GM19035 (cell line): Measurements from ENCODE around the gene LRRC8B.
"Not testable (repeated sequence)": the region's sequence is repeated elsewhere in the genome, so short reads cannot be mapped to it uniquely, and the experiment has no call there.

Experiments
- ATAC-seq: cut with Tn5 transposase; IDR thresholded peaks from one replicate; pipeline ENCODE4 v1.9.1; 2021; ENCODE audit not compliant: unreplicated experiment

Gene LRRC8B

DNA sequence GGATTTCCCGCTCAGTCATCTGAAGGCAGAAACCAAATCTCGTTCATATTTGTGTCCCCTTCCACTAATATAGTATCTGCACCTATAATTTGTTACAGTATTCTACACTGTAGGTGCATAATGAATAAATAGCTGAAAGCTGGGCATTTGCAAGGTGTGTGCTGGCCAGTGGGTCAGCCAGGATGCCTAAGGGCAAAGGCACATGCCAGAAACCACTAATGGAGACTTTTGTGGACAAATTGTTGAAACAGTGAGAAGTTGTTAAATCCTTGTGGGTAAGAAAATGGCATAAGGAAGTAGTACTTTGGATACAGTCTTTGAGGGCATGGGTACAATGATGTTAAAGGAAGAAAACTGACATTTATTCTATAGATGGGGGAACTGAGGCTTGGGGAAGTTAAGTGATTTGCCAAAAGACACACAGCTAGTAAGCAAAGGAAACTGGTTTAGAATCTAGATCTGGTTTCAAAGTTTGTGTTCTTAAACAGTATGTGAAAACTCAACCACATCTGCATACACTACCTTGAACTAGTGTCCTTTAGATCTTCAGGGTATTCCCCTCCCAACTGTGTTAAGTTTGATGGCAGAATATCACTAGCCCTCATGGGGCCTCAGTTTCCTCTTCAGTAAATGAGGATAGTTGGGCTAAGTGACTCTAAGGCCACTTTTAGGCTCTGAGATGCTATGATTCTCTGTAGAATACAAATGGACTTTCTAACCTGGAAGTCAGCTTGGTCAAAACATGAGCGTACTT, 81.8 kb downstream of the LRRC8B start:
- ATAC-seq = no peak

DNA sequence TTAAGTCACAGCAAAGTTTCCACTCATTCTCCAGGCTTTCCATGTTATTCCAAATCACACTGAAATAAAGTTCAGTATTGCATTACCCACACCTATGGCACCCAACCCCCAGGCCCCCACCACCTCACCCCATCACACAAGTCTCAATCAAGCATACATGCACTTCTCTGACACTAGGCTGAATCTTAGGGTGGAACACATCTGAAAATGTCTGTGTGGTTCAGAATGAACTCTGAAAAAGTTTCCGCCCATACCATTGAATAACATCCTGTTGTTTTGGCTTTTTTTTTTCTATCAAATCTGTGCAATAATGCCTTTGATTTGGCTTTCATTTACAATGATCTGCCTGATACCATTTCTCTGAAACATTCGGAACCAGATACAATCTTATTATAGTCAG, 82.5 kb downstream of the LRRC8B start:
- no peak for ATAC-seq

DNA sequence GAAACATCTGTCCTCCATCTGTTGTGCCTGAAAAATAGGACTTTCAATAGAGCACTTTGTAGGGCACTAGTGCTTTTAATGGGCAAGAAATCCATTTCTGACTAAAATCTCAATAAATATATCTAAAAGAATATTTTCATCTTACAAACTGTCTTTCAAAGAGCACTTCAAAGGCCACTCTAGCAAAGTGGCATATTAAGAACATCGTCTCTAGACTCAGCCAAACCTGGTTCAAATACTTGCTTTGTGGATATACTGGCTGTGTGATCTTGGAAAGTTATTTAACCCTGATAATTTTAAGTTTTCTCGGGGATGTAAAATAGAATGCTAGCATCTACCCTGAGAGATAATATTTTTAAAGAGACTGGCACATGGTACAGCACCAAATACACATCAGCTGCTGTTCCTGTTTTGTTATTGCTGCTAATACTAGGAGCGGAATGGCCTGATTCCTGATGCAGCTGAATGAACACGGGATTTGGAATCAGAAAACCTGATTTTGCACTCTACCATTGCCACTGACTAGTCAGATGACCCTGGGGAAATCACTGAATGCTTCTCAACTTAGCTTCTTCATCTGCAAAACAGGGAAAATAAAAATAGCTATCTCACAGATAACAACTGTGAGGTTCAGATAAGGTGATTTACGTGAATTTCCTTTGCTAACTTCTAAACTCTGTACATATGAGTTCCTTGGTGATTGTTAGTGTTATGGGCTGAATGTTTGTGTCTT, 83.1 kb downstream of the LRRC8B start:
- no peak for ATAC-seq

DNA sequence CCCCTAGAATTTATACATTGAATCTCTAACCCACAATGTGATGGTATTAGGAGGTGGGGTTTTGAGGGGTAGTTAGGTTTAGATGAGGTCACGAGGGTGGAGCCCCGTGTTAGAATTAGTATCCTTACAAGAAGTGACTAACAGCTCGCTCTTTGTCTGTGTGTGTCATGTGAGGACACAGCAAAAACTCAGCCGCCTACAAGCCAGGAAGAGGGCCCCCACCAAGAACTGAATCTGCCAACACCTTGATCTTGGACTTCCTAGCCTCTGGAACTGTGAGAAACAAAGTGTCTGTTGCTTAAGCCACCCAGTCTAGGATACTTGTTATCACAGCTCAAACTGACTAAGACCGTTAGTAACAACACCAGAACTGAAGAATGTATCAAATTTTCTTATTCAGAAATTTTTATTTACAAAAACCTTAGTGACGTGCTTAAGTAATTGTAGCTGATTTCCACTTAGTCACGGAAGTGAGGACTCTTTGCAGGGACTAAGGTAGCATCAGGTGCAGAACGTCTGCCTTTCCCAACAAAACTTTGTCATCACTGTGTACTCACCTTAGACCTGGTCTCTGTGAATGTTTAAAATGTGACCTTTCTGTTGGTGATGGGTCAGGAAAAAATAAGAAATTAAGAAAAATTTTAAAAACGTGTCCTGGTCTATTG, 83.8 kb downstream of the LRRC8B start:
- ATAC-seq = no peak

DNA sequence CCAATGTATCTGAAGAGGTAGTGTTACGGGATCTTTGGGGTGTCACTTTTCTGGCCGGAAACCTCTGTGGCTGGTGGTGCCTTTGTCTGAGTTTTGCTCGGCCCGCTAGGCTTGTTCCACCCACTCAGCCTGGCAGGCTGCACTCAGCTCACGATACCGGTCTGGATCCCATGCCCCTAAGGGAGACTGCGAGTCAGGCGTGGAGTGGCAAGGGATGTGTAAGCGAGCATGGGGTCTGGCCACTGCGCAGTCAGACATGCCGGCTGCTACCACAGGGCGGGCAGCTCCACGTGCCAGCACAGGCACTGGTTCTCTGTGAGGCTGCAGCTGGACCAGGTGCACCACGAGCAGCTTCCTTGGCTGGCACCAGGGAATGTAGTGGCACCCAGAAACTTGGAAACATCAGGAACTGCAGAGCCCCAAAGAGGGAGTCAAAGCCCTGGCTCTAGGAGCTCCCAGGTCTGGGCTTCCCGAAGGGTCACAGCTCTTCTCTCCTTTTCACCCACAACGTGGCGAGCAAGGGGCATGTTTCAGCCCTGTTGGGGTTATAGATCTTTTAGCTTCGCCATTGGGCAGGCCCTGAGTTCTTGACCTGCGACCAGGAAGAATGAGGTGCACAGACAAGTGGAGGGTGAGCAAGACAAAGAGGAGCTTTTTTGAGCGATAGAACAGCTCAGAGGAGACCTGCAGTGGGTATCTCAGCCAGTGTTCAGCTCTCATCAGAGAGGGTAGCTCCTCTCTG, 84.5 kb downstream of the LRRC8B start:
- ATAC-seq = no peak

DNA sequence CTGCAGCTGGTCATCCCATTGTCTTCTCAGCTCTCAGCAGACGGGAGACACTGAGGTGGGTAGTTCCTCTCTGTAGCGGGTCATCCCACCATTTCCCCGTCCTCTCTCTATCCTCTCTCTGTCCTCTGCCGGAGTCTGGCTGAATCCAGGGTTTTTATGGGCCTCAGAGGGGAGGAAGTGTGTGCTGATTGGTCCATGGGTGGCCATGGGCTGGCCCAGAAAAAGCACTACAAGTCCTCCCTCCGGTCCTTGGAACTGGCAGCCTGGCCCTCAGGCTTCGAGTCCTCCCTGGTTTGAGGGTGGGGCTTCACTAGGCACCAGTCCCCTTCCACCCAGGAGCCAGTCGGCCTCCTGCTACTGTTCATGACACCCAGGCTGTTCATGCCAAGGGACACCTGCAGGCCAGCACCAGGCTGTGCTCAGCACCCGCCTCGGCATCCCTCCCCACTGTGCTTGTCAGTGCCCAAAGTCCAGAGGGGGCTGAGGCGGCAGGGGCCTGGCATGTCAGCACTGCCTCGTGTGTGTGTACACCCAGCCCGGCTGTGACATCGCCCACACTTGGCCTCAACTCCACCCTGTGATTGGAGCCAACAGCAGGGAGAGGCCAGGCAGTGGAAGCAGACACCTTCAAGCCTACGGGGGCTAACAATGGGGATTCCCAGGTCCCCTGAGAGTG, 85.3 kb downstream of the LRRC8B start:
- no peak for ATAC-seq

DNA sequence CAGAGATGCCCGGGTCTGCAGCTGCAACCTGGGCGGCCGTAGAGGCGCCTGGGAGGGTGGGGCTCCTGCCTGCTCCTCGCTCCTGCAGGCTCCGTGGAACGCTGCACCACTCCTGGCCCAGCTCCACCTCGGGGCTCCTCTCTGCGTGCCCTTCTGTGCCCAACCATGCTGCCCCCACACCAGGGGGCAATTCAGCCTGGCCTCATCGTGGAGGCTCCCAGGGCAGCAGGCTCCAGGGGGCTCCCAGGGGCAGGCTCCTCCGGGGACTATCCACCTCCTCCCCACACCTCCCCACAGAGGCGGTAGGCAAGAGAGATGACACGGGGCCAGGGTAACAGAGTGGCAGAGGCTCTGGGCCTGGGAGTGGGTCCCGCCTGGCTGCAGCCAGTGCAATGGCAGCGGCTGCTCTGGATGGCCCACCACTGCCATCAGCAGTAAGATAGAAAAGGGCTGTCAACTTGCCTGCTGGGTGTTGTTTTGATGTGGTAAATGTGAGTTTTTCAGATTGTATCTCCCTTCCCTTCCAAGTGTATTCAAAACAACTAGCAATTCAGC, 85.9 kb downstream of the LRRC8B start:
- ATAC-seq = no peak

DNA sequence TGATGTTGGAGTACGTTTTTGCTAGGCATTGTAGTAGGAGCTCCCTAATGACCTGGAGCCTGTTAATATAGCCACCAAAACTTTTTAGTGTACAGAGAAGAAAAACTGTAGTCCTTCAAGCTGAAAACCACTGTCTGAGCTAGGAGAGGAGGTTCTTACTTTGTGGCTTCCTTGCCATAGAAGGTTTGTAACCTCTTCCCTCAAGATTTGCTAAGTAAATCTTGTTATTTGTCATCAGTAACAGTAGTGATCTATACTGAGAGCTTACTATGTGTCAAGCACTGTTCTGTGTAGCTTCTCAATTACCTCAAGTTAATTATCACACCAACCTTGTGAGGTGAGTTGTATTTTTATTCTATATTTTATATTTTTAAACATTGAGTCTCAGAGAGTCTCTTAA, 87.1 kb downstream of the LRRC8B start:
- peak; percentile 98 for ATAC-seq

DNA sequence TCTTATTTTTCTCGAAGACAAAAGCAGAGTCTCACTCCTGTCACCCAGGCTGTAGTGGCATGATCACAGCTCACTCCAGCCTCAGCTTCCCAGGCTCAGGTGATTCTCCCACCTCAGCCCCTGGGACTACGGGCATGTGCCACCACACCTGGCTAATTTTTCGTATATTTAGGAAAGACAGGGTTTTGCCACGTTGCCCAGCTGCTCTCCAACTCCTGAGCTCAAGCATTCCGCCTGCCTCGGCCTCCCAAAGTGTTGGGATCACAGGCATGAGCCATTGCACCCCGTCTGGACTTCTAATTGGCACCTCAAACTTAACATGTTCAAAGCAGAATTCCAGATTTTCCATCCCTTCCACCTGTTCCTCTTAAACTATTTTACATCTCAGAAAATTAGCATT, 89.3 kb downstream of the LRRC8B start:
- no peak for ATAC-seq

DNA sequence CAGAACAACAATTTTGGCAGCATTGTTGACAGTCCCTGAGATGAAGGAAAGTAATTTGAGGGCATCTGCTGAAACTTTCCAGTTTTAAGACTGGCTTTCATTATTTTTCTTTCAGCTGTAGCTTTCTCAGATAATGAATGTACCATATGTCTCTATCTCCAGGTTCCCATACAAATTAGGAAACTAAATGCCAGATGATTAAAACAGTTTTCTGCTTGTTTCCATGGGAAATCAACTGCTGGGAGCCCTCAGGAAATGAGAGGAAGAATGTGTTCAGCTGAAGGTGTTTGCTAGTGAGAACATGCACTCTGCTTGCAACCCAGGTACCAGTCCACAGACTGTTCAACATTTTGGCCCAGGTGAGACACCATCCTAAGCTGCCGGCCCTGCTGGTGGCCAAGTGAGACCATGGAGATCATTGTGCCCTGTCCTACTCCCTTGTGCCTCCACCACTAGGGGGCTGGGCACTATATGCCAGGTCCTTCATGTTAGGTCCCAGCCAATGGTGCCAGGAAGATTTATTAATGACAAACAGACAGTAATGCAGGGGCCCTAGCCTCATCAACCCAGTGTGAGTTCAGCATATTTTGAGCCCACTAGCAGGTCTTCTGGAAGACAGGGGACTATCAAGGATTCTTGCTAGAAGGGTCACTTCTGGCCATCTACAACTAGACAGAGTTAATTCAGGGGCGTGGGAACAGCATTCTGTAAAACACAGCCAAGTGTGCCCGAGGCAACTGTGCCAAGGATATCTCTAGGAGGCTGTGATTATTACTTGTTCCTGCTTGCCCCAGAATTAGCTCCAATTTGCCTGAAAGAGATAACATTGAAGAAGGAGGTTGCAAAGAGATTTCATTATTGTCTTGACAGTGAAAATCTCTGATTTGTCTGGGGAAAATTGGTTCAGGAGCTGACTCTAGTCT, 91.3 kb downstream of the LRRC8B start:
- no peak for ATAC-seq

DNA sequence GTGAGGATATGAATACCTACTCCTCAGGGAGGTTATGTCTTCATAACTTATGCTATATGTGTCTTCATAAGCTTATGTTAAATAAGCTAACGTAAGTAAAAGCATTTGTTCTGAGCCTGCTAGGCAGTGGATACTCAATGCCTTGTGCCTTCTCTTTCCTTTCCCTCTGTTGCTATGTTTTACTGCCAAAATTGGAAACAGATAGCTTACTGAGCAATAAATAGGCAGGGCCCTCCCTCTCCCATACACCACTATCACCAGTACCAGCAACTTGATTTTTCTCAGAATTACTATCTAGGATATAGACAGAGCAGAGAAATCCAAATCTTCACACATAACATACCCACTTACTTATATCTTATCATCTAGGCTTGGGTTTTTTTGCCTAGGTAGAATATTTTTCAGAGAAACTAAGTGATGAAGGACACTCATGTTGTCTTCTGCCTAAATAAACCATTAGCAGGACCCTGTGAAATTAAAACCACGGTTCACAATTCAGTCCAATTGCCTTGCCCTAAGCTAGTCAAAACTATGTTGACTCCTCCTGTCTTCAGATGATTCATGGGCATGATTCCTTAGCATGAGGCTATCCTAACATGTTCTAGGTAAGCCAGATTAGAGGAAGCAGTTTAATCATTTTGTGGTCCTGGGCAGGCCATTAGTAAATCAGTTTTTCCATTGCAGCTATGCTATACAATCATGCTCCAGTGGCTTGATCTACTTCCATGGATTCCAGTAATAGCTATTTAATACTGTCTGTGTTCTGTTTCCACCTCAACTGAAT, 92.4 kb downstream of the LRRC8B start:
- no peak for ATAC-seq

DNA sequence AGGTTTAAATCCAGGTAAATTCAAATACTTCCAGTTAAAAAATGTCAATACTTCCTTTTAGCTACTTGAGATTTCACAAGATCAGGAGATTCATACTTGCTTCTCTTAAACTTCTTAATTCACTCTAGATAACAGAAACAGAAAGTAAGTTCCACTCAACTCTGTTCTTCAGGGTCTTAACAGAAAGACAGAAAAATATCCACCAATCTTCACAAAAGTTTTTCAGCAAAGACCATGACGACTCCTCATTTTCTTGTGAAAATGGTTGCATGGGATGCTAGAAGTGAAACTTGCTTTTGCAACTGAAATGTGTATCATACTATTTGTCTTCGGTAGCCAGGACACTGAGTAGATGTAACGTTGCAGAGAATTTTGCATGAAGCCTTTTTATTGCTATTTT, 96.0 kb downstream of the LRRC8B start:
- ATAC-seq = no peak

DNA sequence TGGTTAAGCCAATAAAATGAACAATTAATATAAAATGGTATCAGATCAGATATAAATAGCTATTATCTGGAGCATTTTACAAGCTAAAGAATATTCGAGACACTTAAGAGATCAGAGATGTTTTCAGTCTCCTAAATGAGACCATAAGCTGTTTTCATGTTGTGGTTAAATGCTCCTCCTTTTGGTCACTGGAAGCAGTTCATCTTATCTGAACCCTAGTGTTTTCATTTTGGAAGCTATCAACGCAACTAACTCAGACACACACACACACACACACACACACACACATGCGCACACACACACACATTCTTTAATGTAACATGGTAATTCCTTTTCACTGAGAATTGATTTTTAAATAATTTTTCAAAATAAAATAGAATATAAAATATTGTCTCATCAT, 98.3 kb downstream of the LRRC8B start:
- no peak for ATAC-seq

DNA sequence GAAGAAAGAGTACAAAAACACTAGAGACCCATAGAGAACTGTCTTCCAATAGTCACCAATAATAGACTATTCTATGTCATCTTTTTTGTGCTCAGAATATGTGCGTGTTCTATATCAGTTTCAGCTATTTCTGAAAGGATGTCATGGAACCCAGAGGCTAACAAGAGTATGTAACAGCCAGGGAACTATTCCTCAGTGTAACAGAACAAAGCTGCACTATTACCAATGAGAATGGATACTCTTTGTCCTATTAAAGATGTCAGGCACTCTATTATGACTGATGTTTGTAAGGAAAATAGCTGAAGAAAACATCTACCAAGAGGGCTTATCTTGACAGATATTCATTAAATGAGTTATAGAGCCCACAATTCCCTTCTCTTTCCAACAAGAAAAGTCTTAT, 99.7 kb downstream of the LRRC8B start:
- no peak for ATAC-seq

DNA sequence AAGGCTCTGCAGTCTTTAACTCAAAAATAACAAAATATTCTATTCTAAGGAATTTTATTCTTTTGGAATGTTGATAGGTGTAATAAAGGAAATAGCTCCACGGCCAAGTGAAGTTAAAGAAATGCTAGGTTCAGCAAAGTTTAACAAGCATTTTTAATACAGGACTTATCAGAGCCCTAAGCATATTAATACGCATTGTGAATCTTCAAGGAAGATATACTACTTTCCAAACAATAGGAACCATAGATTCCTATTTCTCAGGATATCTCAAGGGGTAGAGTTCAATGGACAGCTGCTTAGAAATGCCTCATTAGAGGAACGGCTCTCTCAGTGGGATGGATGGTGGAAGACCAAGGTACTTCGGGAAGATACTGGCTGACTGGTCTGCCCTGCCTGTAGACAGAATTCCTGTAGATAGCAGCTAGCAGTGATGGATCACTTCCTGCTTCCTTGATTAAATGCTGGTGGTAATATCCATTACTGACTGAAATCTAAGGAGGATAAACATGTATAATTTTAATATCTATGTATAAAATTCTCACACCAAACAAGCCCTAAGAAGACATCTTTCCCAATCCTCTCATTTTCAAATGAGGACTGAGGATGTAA, 100.2 kb downstream of the LRRC8B start:
- no peak for ATAC-seq

DNA sequence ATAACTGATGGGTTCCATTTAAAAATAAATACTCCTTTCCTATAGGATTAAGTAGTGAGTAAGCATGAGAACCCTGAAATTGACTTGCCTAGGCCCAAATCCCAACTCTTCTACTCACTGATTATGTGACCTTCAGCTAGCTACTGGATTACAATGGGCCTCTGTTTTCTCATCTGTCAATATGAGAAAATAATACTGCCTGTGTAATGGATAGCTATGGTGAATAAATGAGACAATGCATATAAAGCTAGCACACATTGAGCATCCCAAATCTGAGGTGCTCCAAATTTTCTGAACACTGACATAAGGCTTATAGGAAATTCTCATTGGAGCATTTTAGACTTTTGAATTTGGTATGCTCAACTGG, 103.0 kb downstream of the LRRC8B start:
- no peak for ATAC-seq

DNA sequence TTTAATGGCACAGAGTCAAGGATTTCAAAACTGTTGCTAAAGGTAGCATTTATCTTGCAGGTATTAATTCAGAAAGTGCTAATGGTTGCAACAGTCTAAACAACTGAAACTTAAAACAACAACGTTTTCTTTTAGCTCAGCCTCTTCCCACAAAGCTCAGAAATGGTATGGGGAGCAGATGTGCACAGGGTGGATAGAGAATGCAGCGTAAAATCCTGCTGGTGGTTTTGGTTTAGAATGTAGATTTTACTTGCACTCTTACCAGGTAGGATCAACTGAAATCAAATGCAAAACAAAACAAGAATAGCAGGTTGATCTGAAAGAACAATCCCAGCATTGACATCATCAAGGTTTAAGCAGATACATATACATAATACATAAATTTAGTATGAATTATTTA, 104.5 kb downstream of the LRRC8B start:
- ATAC-seq = no peak

DNA sequence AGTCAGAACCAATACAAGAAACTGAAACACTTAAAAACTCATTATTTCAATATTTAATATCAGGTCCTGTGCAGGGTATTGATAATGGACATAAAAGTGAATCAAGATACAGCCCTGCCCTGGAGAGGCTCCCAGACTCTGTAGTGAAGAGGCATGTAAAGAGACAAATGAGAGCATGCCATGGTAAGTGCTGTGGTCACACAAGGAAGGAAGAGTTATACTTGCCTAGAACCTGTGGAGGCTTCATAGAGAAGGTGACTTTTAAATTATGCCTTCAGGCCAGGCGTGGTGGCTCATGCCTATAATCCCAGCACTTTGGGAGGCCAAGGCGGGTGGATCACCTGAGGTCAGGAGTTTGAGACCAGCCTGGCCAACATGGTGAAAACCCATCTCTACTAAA, 105.0 kb downstream of the LRRC8B start:
- ATAC-seq = not testable (repeated sequence)
